ENCODE measurements around the gene SLC7A6OS.

The SLC7A6OS gene

GRCh38 chr16:68275611-68276191, 35.0 kb downstream of the SLC7A6OS start:
- peak; percentile 73 for DNase-seq

GRCh38 chr16:68274441-68274840, 36.3 kb downstream of the SLC7A6OS start:
- DNase-seq: no peak

- DNase-seq: no peak
These were observed 36.9 kb downstream of the SLC7A6OS start for GRCh38 chr16:68273896-68274295.

- DNase-seq: no peak
These were observed 37.3 kb downstream of the SLC7A6OS start for GRCh38 chr16:68273459-68273858.

GRCh38 chr16:68272507-68273209, 38.1 kb downstream of the SLC7A6OS start:
- peak; percentile 68 for DNase-seq

- peak; percentile 35 for DNase-seq
These were observed 40.4 kb downstream of the SLC7A6OS start for GRCh38 chr16:68270353-68270752.

GRCh38 chr16:68269793-68270192, 41.0 kb downstream of the SLC7A6OS start:
- DNase-seq: no peak

GRCh38 chr16:68267612-68268405, 42.9 kb downstream of the SLC7A6OS start:
- no peak for DNase-seq

- peak; percentile 62 for DNase-seq
These were observed 45.4 kb downstream of the SLC7A6OS start for GRCh38 chr16:68265078-68265920.

- peak; percentile 85 for DNase-seq
These were observed 46.3 kb downstream of the SLC7A6OS start, which contains the start of gene SLC7A6 for GRCh38 chr16:68264128-68265077. Gene SLC7A6, plus strand, starts transcription at chr16:68264526. Its CDS starts 10,201 bp downstream, at chr16:68274727.

- no peak for DNase-seq
These were observed 47.1 kb downstream of the SLC7A6OS start for GRCh38 chr16:68263559-68264127.

- no peak for DNase-seq
These were observed 51.5 kb downstream of the SLC7A6OS start for GRCh38 chr16:68259007-68259825.

GRCh38 chr16:68257906-68258800, 52.6 kb downstream of the SLC7A6OS start:
- DNase-seq: no peak

- no peak for DNase-seq
These were observed 53.4 kb downstream of the SLC7A6OS start for GRCh38 chr16:68257251-68257905.

- DNase-seq: no peak
These were observed 55.0 kb downstream of the SLC7A6OS start for GRCh38 chr16:68255712-68256111.

GRCh38 chr16:68253721-68254120, 57.0 kb downstream of the SLC7A6OS start:
- no peak for DNase-seq

- no peak for DNase-seq
These were observed 58.4 kb downstream of the SLC7A6OS start for GRCh38 chr16:68252383-68252782.

GRCh38 chr16:68251832-68252231, 58.9 kb downstream of the SLC7A6OS start:
- no peak for DNase-seq

GRCh38 chr16:68250951-68251350, 59.8 kb downstream of the SLC7A6OS start:
- no peak for DNase-seq
